BE2C (cell line): Measurements from ENCODE around the gene SDE2.
"Not testable (repeated sequence)": the region's sequence is repeated elsewhere in the genome, so short reads cannot be mapped to it uniquely, and the experiment has no call there.

Experiments used
- DNase-seq: peaks from one replicate; pipeline ENCODE4 v3.0.0-alpha.2; 2020
- H3K27me3 ChIP-seq: fragments of 250-450 bp; sonication (Bioruptor Pico); 2 replicates; pipeline ENCODE4 v1.5.1; 2020; ENCODE audit warnings: mild to moderate bottlenecking
- H3K36me3 ChIP-seq: fragments of 250-450 bp; sonication (Bioruptor Pico); 2 replicates; pipeline ENCODE4 v1.5.1; 2020; ENCODE audit warnings: mild to moderate bottlenecking
- H3K4me1 ChIP-seq: fragments of 250-450 bp; sonication (Bioruptor Pico); 2 replicates; pipeline ENCODE4 v1.5.1; 2020
- H3K4me3 ChIP-seq: 2 replicates; pipeline ENCODE4 v1.5.1; 2011; ENCODE audit warnings: low read depth, low read length
- H3K9me3 ChIP-seq: fragments of 250-450 bp; sonication (Bioruptor Pico); 2 replicates; pipeline ENCODE4 v1.5.1; 2020
- TF ChIP-seq, protein P1 (sequence below): IDR thresholded peaks from 2 replicates; pipeline ENCODE4 v1.5.1; 2012; ENCODE audit warnings: mild to moderate bottlenecking, low read depth, low read length

The SDE2 gene

DNA sequence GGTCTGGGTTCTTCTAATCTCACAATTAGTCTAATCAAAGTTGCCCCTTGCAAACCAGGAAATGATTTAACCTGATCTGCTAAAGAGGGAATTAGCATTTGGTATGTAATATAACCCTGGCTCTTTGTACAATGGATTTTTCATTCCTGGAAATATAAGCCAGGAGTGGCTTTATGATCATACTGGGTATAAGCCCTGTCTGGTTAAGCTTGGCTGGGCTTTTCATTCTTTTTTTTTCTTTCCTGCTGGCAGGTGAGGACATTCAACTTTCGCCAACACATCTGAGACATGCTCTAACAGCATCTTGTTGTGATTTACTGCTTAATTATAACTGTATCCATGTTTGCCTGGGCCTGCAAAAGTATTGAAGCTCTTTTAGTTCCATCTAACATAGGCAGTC is 20.4 kb upstream of the SDE2 start:
- Histone ChIP-seq H3K4me3 (no peak overlapping the region), H3K9me3 (no peaks in the 10 kb centered on the region), H3K4me1 (no peaks in the 10 kb centered on the region), H3K36me3 (no peaks in the 10 kb centered on the region), H3K27me3 (no peaks in the 10 kb centered on the region)
- TF ChIP-seq, protein P1, sequence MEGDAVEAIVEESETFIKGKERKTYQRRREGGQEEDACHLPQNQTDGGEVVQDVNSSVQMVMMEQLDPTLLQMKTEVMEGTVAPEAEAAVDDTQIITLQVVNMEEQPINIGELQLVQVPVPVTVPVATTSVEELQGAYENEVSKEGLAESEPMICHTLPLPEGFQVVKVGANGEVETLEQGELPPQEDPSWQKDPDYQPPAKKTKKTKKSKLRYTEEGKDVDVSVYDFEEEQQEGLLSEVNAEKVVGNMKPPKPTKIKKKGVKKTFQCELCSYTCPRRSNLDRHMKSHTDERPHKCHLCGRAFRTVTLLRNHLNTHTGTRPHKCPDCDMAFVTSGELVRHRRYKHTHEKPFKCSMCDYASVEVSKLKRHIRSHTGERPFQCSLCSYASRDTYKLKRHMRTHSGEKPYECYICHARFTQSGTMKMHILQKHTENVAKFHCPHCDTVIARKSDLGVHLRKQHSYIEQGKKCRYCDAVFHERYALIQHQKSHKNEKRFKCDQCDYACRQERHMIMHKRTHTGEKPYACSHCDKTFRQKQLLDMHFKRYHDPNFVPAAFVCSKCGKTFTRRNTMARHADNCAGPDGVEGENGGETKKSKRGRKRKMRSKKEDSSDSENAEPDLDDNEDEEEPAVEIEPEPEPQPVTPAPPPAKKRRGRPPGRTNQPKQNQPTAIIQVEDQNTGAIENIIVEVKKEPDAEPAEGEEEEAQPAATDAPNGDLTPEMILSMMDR, result no peak
- no peak for DNase-seq

DNA sequence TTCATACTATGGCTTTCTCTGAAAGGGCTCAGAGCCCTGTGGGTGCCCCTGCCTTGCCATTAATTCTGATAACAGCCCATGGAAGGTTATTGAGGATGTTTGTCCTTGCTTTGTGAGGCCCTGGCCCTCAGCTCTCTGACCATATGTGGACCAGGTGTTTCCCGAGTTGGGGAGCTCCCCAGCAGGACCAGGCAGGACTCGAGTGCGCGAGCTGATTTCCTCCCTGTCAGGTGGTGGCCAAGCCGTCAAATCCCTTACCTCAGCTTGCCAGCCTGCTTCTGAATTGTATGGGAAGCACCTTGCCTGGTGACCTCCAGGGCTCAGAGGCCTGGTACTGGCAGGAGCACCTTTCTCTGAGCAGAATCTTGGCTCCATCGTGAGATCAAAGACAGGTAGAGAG is 17.9 kb upstream of the SDE2 start:
- Histone ChIP-seq H3K4me1 (no peaks in the 10 kb centered on the region), H3K9me3 (no peaks in the 10 kb centered on the region), H3K27me3 (no peaks in the 10 kb centered on the region), H3K4me3 (no peak overlapping the region), H3K36me3 (no peaks in the 10 kb centered on the region)
- no peak for DNase-seq
- TF ChIP-seq, protein P1, result no peak

DNA sequence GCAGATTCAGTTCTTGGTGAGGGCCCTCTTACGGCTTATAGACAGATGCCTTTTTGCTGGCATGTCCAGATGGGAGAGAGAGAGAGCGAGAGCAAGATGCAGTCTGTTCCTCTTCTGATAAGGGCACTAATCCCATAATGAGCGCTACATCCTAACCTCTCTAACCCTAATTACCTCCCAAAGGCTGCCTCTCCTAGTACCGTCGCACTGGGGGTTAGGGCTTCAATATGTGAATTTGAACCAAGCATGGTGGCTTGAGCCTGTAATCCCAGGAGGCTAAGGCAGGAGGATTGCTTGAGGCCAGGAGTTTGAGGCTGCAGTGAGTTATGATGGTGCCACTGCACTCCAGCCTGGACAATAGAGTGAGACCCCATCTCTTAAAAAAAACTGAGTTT is 10.5 kb upstream of the SDE2 start:
- no peaks in the 10 kb centered on the region for H3K4me1 ChIP-seq
- TF ChIP-seq, protein P1, result no peak
- no peaks in the 10 kb centered on the region for H3K9me3 ChIP-seq
- no peak for DNase-seq
- H3K36me3 ChIP-seq, result no peaks in the 10 kb centered on the region
- no peaks in the 10 kb centered on the region for H3K27me3 ChIP-seq
- no peak overlapping the region for H3K4me3 ChIP-seq

DNA sequence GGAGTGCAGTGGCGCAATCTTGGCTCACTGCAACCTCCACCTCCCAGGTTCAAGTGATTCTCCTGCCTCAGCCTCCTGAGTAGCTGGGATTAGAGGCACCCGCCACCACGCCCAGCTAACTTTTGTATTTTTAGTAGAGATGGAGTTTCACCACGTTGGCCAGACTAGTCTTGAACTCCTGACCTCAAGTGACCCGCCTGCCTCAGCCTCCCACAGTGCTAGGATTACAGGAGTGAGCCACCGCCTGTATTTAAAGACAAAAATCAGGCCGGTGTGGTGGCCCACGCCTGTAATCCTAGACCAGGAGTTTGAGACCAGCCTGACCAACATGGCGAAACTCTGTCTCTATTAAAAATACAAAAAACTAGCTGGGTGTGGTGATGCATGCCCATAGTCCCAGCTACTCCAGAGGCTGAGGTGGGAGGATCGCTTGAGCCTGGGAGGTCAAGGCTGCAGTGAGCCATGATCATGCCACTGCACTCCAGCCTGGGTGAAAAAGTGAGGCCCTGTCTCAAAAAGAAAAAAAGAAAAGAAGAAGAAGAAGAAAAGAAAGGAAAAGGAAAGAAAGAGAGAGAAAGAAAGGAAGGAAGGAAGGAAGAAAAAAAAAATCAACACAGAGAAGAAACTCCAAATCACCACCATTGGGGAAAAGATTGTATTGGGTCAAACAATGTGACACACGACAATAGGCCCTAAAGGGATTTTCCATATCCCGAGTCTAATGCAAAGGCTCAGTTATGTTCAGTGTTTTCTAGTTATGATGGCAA is 8.2 kb upstream of the SDE2 start:
- H3K4me1 ChIP-seq, H3K4me3 ChIP-seq, DNase-seq, H3K36me3 ChIP-seq, H3K27me3 ChIP-seq, H3K9me3 ChIP-seq: not testable (repeated sequence)

DNA sequence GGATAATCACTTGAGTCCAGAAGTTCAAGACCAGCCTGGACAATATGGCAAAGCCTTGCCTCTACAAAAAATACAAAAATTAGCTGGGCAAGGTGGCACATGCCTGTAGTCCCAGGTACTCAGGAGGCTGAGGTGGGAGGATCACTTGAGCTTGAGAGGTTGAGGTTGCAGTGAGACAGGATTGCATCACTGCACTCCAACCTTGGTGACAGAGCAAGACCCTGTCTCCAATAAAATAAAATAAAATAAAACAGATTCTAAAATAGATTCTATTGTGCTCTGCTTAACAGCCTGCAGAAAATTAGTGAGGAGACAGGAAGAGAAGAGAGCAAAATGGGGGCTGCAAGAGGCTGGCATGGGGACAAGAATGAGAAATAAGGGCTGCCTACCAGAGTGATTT is 7.5 kb upstream of the SDE2 start:
- Histone ChIP-seq H3K4me1 (peaks cover 14% of the 10 kb centered on the region), H3K27me3 (no peaks in the 10 kb centered on the region), H3K36me3 (no peaks in the 10 kb centered on the region), H3K9me3 (no peaks in the 10 kb centered on the region), H3K4me3 (no peak overlapping the region)
- TF ChIP-seq, protein P1, result no peak
- DNase-seq, result no peak

DNA sequence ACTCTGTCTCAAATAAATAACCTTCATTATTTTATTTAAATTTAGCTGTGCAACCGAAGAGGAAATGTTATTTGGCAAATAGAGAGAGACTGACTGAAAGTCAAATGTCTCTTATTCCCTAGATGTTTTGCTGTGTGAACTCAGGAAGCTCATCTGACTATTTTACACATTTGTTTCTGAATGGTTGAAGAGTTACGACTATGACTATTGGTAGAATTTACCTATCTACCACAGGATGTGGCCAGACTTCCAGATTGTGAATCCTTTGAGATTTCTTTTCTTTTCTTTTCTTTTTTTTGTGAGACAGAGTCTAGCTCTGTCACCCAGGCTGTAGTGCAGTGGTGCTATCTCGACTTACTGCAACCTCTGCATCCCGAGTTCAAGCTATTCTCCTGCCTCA is 5.3 kb upstream of the SDE2 start:
- Histone ChIP-seq H3K4me3 (no peak overlapping the region), H3K9me3 (no peaks in the 10 kb centered on the region), H3K4me1 (peaks cover 23% of the 10 kb centered on the region), H3K36me3 (no peaks in the 10 kb centered on the region), H3K27me3 (no peaks in the 10 kb centered on the region)
- TF ChIP-seq, protein P1, result no peak
- DNase-seq, result no peak
